ENCODE data around the gene GNAI1.

The GNAI1 gene

DNA sequence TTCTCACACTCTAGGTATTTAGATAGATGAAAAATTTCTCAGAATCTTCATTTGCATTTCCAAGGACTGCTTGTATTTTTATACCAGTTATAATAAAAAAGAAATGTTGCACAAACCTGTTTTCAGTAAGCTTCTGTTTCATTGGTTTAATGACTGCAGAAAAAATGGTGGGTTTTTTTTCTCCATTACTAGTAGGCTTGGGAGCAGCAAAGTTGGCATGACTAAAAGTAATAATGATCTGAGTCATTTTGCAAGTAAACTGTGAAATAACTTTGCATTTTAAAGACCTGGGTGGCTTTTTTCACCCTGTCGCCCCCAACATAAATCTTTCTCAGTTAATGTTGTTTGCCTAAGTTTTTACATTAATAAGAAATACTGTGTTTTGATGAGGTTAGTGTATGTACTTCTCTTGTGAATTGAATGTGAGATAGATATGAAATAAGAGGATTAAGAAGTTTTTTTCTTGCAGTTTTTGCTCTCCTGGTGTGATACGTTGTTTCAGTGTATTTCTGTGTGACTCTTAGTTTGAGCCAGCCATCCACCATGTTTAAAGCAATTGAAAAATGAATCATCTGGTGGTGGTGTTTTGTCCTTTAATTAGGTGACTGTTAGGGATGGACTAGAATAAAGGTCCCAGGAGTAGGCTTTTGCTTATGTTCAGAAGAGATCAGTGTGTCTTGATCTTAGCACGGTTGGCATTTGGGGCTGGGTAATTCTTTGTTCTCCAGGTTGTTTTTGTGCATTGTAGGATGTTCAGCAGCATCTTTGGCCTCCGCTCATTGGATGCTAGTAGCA is 1.8 kb downstream of the GNAI1 start:
- Histone ChIP-seq H3K4me1 (peaks cover 26% of the 10 kb centered on the region), H3K27me3 (ENCODE audit: low read depth) (no peaks in the 10 kb centered on the region), H3K9me3 (no peaks in the 10 kb centered on the region), H3K4me3 (peak overlapping the region; percentile 95), H3K36me3 (replicated peaks) (no peaks in the 10 kb centered on the region; the same call in 1 of the 2 replicates)
- DNase-seq (ENCODE audit: low spot score in 2 of 2), result peak in 1 of 2 experiments; percentile 59
- in situ Hi-C loops (cut with MboI; ENCODE audit: low sequenced_read_pairs), result loop anchor here (25.0 kb wide), 1 partner anchor 276 kb away; no protein-coding TSS in a partner anchor

DNA sequence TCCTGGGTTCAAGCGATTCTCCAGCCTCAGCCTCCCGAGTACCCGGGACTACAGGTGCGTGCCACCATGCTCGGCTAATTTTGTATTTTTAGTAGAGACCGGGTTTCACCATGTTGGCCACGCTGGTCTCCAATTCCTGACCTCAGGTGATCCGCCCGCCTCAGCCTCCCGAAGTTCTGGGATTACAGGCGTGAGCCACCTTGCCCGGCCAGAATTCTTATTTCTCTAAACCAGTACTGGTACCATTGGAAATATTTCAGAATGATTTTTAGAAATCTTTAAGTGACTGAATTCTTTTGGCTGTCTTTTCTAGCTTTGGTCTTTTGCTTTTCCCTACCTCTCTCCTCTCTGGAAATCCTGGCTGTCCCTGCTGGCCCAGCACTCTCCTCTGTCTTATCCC is 2.8 kb downstream of the GNAI1 start:
- Histone ChIP-seq H3K36me3 (replicated peaks) (peaks cover 2% of the 10 kb centered on the region; the same call in 1 of the 2 replicates), H3K4me3 (peak overlapping the region; percentile 6; the same call in 1 of the 2 replicates), H3K4me1 (peaks cover 26% of the 10 kb centered on the region), H3K27me3 (ENCODE audit: low read depth) (no peaks in the 10 kb centered on the region), H3K9me3 (no peaks in the 10 kb centered on the region)
- DNase-seq (ENCODE audit: low spot score in 2 of 2), result no peak
- in situ Hi-C loops (cut with MboI; ENCODE audit: low sequenced_read_pairs), result loop anchor here (25.0 kb wide), 1 partner anchor 275 kb away; no protein-coding TSS in a partner anchor

GRCh38 chr7:80139236-80139635 is 4.6 kb downstream of the GNAI1 start:
- Histone ChIP-seq H3K4me1 (peaks cover 29% of the 10 kb centered on the region), H3K36me3 (replicated peaks) (peaks cover 2% of the 10 kb centered on the region; the same call in 1 of the 2 replicates), H3K9me3 (no peaks in the 10 kb centered on the region), H3K27me3 (ENCODE audit: low read depth) (no peaks in the 10 kb centered on the region), H3K4me3 (no peak overlapping the region)
- in situ Hi-C loops (cut with MboI; ENCODE audit: low sequenced_read_pairs), result loop anchor here (25.0 kb wide), 1 partner anchor 273 kb away; no protein-coding TSS in a partner anchor
- DNase-seq (ENCODE audit: low spot score in 2 of 2), result no peak

DNA sequence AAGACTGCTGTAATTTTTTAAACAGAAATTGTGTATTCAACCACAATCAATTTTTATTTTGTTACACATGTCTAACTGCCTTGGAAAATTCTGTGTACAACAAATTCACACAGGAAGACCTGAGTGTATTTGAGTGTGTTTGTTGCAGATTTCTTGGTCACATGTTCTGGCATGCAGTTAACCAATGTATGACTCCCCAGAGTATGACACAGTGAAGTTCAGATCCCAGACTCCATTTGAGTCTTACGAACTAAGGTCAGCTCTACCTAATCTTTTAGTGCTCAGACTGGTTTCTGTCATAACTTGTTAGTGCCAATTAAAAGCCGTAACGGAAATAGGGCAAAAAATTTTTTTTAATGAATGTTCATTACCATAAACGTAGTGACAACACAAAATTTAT is 5.8 kb downstream of the GNAI1 start:
- H3K9me3 ChIP-seq, result no peaks in the 10 kb centered on the region
- H3K36me3 ChIP-seq (replicated peaks), result 0 out of 2 replicates have a peak, but pooled peaks cover 2% of the 10 kb centered on the region
- no peak overlapping the region for H3K4me3 ChIP-seq
- no peak for DNase-seq (ENCODE audit: low spot score in 2 of 2)
- H3K27me3 ChIP-seq (ENCODE audit: low read depth), result no peaks in the 10 kb centered on the region
- peaks cover 33% of the 10 kb centered on the region for H3K4me1 ChIP-seq
- in situ Hi-C loops (cut with MboI; ENCODE audit: low sequenced_read_pairs), result loop anchor here (25.0 kb wide), 1 partner anchor 272 kb away; no protein-coding TSS in a partner anchor

DNA sequence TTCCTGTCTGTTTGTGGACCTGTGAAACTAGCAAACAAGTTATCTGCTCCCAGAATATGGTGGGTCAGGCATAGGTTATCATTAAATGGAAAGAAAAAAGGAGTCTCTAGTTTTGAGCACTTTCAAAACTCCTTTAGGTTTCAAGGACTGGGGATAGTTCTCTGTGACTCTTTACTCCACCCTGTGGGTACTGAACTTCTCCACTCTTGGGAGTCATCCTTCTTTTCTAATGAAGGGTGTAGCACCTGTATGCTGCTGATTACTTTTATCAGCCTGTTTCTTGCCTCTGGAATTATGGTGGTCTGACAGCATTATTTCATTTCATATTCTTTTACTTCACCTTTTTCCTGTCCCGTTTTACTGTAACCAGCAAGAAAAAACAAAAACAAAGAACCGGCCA is 6.7 kb downstream of the GNAI1 start:
- H3K4me3 ChIP-seq, result no peak overlapping the region
- 0 out of 2 replicates have a peak, but pooled peaks cover 2% of the 10 kb centered on the region for H3K36me3 ChIP-seq (replicated peaks)
- in situ Hi-C loops (cut with MboI; ENCODE audit: low sequenced_read_pairs), result loop anchor here (25.0 kb wide), 1 partner anchor 271 kb away; no protein-coding TSS in a partner anchor
- H3K9me3 ChIP-seq, result no peaks in the 10 kb centered on the region
- DNase-seq (ENCODE audit: low spot score in 2 of 2), result no peak
- H3K27me3 ChIP-seq (ENCODE audit: low read depth), result no peaks in the 10 kb centered on the region
- peaks cover 39% of the 10 kb centered on the region for H3K4me1 ChIP-seq

- H3K9me3 ChIP-seq, result no peaks in the 10 kb centered on the region
- H3K4me3 ChIP-seq, result no peak overlapping the region
- in situ Hi-C loops (cut with MboI; ENCODE audit: low sequenced_read_pairs), result loop anchor here (25.0 kb wide), 1 partner anchor 269 kb away; no protein-coding TSS in a partner anchor
- no peak for DNase-seq (ENCODE audit: low spot score in 2 of 2)
- peaks cover 27% of the 10 kb centered on the region for H3K4me1 ChIP-seq
- H3K36me3 ChIP-seq (replicated peaks), result 0 out of 2 replicates have a peak, but pooled peaks cover 2% of the 10 kb centered on the region
- no peaks in the 10 kb centered on the region for H3K27me3 ChIP-seq (ENCODE audit: low read depth)
These were observed 8.4 kb downstream of the GNAI1 start for GRCh38 chr7:80142853-80143580.

DNA sequence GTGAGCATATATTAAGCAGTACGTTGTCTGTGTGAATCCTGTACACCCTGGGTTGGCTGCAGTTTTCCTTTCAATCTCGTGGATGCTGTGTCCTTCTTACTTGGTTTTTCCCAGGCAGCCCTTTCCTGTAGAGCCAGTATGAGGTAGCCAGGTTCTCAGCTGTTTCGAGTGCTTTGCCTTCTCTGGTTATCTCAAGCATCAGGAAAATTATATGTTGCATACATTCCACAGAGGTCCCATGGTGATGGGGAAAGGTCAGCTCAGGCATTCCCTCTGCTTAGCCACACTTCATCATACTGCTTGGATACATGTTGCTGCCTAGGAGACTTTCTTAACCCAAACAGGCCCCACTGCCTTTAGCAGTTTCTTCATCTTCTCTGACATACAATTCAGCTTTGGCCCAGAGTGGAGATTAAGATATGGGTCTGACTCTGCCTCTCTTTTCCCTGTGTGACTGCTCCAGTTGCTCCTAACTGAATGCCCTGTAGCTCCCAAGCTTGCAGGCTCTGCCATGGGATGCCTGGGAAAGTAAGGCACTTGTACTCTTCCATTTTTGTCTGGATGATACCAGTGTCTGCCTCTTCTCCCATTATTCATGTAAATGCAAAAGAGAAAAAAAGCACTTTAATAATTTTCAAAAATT is 11.3 kb downstream of the GNAI1 start:
- no peaks in the 10 kb centered on the region for H3K27me3 ChIP-seq (ENCODE audit: low read depth)
- in situ Hi-C loops (cut with MboI; ENCODE audit: low sequenced_read_pairs), result loop anchor here (25.0 kb wide), 1 partner anchor 266 kb away; no protein-coding TSS in a partner anchor
- H3K36me3 ChIP-seq (replicated peaks), result 0 out of 2 replicates have a peak, but pooled peaks cover 2% of the 10 kb centered on the region
- peaks cover 33% of the 10 kb centered on the region for H3K4me1 ChIP-seq
- H3K4me3 ChIP-seq, result no peak overlapping the region
- no peak for DNase-seq (ENCODE audit: low spot score in 2 of 2)
- no peaks in the 10 kb centered on the region for H3K9me3 ChIP-seq

DNA sequence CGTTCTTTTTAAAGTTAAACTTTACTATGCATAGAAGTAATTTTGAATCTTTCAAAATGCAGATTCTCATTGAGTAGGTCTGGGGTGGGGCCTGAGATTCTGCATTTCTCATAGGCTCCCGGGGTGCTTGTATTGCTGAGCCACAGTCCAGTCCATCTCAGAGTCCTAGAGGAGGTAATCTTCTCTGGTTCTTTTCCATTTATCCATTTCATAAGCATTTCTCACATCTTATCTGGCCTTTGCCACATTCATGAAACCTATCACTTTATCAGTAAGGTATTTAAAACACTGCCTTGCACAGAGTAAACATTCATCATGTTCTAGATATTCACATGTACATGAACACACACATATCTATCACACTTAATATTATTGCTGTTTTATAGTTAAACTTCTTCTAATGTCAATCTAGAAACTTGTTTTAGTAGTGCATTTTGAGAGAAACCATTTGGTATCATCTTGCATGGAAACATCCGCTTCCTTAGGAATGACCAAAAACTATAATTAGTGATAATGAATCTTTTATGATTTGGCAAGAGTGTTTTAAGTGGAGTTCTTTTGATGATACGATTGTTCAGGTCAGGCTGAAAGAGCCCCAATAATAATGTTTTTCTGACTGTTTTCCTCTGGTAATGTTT is 12.0 kb downstream of the GNAI1 start:
- Histone ChIP-seq H3K27me3 (ENCODE audit: low read depth) (no peaks in the 10 kb centered on the region), H3K4me3 (no peak overlapping the region), H3K36me3 (replicated peaks) (0 out of 2 replicates have a peak, but pooled peaks cover 2% of the 10 kb centered on the region), H3K9me3 (no peaks in the 10 kb centered on the region), H3K4me1 (peaks cover 33% of the 10 kb centered on the region)
- DNase-seq (ENCODE audit: low spot score in 2 of 2), result no peak
- in situ Hi-C loops (cut with MboI; ENCODE audit: low sequenced_read_pairs), result loop anchor here (25.0 kb wide), 1 partner anchor 266 kb away; no protein-coding TSS in a partner anchor

GRCh38 chr7:80147543-80148391 is 13.1 kb downstream of the GNAI1 start:
- H3K36me3 ChIP-seq (replicated peaks), result no peaks in the 10 kb centered on the region
- H3K4me1 ChIP-seq, result peaks cover 33% of the 10 kb centered on the region
- no peak overlapping the region for H3K4me3 ChIP-seq
- no peaks in the 10 kb centered on the region for H3K9me3 ChIP-seq
- in situ Hi-C loops (cut with MboI; ENCODE audit: low sequenced_read_pairs), result loop anchor here (25.0 kb wide), 1 partner anchor 265 kb away; no protein-coding TSS in a partner anchor
- no peaks in the 10 kb centered on the region for H3K27me3 ChIP-seq (ENCODE audit: low read depth)
- DNase-seq (ENCODE audit: low spot score in 2 of 2), result no peak

DNA sequence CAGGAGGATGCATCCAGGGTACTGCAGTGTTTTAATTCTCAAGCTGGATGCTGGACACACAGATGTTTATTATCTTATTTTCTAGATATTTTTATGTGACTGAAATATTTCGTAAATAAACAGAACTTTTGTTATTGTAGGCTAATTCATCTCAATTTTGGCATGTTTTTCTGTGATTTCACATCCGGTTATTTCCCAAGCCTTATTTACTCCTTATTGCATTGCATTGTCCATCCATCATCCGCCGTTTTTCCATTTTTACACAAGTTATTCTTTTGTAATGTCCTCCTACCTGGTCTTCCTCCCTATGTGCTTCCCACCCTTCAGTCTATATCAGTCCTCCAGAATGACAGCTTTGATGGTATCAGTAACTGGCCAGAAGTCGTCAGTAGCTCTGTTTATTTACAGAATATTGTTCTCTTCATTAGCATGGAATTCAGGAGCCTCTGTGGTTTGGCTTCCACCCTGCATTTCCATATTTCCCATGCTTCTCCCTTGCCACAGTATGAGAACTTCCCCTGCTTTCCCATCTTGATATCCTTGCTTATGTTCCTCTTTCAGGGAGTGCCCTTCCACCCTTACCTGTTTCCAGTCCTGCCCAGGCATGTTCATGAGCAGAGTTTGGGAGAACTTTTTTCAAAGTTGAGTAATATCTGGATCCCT is 16.1 kb downstream of the GNAI1 start:
- peaks cover 39% of the 10 kb centered on the region for H3K4me1 ChIP-seq
- no peaks in the 10 kb centered on the region for H3K36me3 ChIP-seq (replicated peaks)
- in situ Hi-C loops (cut with MboI; ENCODE audit: low sequenced_read_pairs), result no loop called here
- H3K27me3 ChIP-seq (ENCODE audit: low read depth), result no peaks in the 10 kb centered on the region
- H3K4me3 ChIP-seq, result no peak overlapping the region
- peak in 1 of 2 experiments; percentile 13 for DNase-seq (ENCODE audit: low spot score in 2 of 2)
- no peaks in the 10 kb centered on the region for H3K9me3 ChIP-seq

DNA sequence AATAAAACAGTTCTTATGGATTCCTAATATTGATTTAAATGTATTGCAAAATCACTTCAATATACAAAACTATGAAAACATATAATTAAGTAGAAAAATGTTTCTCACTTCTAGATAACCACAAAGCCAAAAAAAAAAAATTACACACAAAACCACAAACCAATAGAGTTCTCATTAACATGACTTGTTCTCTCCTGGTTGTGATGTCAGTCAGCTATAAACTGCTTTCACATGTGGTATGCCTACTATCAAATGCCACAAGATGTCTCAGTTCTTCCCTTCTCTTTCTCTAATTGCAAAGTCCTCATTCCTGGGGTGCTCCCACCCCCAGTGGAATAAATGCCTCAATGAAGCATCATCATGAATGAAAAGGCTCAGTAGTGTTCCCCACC is 16.6 kb downstream of the GNAI1 start:
- Histone ChIP-seq H3K9me3 (no peaks in the 10 kb centered on the region), H3K27me3 (ENCODE audit: low read depth) (no peaks in the 10 kb centered on the region), H3K36me3 (replicated peaks) (no peaks in the 10 kb centered on the region), H3K4me1 (peaks cover 36% of the 10 kb centered on the region), H3K4me3 (no peak overlapping the region)
- no peak for DNase-seq (ENCODE audit: low spot score in 2 of 2)
- in situ Hi-C loops (cut with MboI; ENCODE audit: low sequenced_read_pairs), result no loop called here

DNA sequence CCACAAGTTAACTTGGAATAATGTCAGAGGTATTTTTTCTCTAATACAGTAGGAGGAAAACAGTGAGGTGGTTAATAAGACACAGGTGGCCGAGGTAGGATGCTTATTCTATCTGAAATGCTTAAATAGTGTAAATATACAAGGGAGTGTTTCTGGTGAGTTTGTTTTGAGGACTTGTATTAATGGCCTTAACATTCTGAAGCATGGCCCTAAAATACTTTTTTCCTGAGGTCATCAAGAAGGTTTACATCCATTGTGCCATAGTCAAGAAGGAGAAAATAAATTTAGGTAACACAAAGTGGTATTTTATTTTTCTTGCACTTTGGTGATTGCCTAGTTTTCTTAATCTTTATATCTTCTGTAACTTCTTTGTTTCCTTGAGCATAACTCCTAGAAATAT is 18.8 kb downstream of the GNAI1 start:
- in situ Hi-C loops (cut with MboI; ENCODE audit: low sequenced_read_pairs), result no loop called here
- DNase-seq (ENCODE audit: low spot score in 2 of 2), result no peak
- H3K4me3 ChIP-seq, result no peak overlapping the region
- H3K9me3 ChIP-seq, result no peaks in the 10 kb centered on the region; the same call in 1 of the 2 replicates
- H3K36me3 ChIP-seq (replicated peaks), result no peaks in the 10 kb centered on the region; the same call in none of the 2 replicates
- no peaks in the 10 kb centered on the region for H3K27me3 ChIP-seq (ENCODE audit: low read depth)
- peaks cover 35% of the 10 kb centered on the region for H3K4me1 ChIP-seq
